Stimulated activated CD4-positive, alpha-beta T cell treated with anti-CD3 and anti-CD28 coated beads, Interleukin-2, amount 100 ng/mL, for 4 hours (primary cell): Measurements from ENCODE around the gene FBP1.
A peak's percentile ranks its signal among the peaks of the same experiment; 100 is the strongest.
"Not testable (repeated sequence)": the region's sequence is repeated elsewhere in the genome, so short reads cannot be mapped to it uniquely, and the experiment has no call there.

Experiments used
- DNase-seq: peaks from one replicate; pipeline ENCODE4 v3.0.0-alpha.2; 2020; ENCODE audit warnings: low read depth

Gene FBP1

GRCh38 chr9:94613003-94613402 lies 26.3 kb downstream of the FBP1 start:
- DNase-seq: no peak

GRCh38 chr9:94612071-94612470 lies 27.2 kb downstream of the FBP1 start:
- no peak for DNase-seq

GRCh38 chr9:94611638-94612068 lies 27.7 kb downstream of the FBP1 start:
- DNase-seq: peak; percentile 2

GRCh38 chr9:94610181-94610606 lies 29.1 kb downstream of the FBP1 start:
- no peak for DNase-seq

GRCh38 chr9:94607423-94607691 lies 32.0 kb downstream of the FBP1 start:
- DNase-seq: no peak

- no peak for DNase-seq
Measured at GRCh38 chr9:94606646-94607422, 32.5 kb downstream of the FBP1 start.

- DNase-seq: peak; percentile 28
Measured at GRCh38 chr9:94603259-94604160, 35.8 kb downstream of the FBP1 start.

- DNase-seq: no peak
Measured at GRCh38 chr9:94602666-94603065, 36.7 kb downstream of the FBP1 start.

- DNase-seq: no peak
Measured at GRCh38 chr9:94600715-94601114, 38.6 kb downstream of the FBP1 start.

GRCh38 chr9:94600258-94600657 lies 39.1 kb downstream of the FBP1 start:
- DNase-seq: no peak

GRCh38 chr9:94599102-94599501 lies 40.2 kb downstream of the FBP1 start:
- no peak for DNase-seq

GRCh38 chr9:94593459-94594345 lies 45.6 kb downstream of the FBP1 start, which contains the start of gene FBP2:
TSS of gene FBP2 (minus strand) at chr9:94593824. CDS start at chr9:94593726, 98 bp downstream.
- no peak for DNase-seq

GRCh38 chr9:94592683-94593082 lies 46.6 kb downstream of the FBP1 start:
- not testable (repeated sequence) for DNase-seq

- DNase-seq: no peak
Measured at GRCh38 chr9:94591876-94592275, 47.4 kb downstream of the FBP1 start.

GRCh38 chr9:94591046-94591545 lies 48.2 kb downstream of the FBP1 start:
- DNase-seq: not testable (repeated sequence)

GRCh38 chr9:94588681-94589080 lies 50.6 kb downstream of the FBP1 start:
- DNase-seq: no peak

GRCh38 chr9:94586814-94587213 lies 52.5 kb downstream of the FBP1 start:
- no peak for DNase-seq

- DNase-seq: no peak
Measured at GRCh38 chr9:94586316-94586715, 53.0 kb downstream of the FBP1 start.

GRCh38 chr9:94584555-94584954 lies 54.8 kb downstream of the FBP1 start:
- no peak for DNase-seq

GRCh38 chr9:94581728-94582127 lies 57.6 kb downstream of the FBP1 start:
- no peak for DNase-seq

- DNase-seq: no peak
Measured at GRCh38 chr9:94577571-94577970, 61.7 kb downstream of the FBP1 start.

- no peak for DNase-seq
Measured at GRCh38 chr9:94577036-94577435, 62.3 kb downstream of the FBP1 start.
